GM19328 (cell line): ENCODE results near the gene ZNF578.
"Not testable (repeated sequence)": the region's sequence is repeated elsewhere in the genome, so short reads cannot be mapped to it uniquely, and the experiment has no call there.

ENCODE experiments used
- ATAC-seq: cut with Tn5 transposase; IDR thresholded peaks from one replicate; pipeline ENCODE4 v1.9.1; 2021; ENCODE audit warnings: mild to moderate bottlenecking, moderate library complexity; ENCODE audit not compliant: unreplicated experiment

ZNF578 gene

GRCh38 chr19:52453324-52454094 is at the start of gene ZNF578:
Gene ZNF578 (plus strand): TSS chr19:52453553. CDS start chr19:52501846, 48,293 bp downstream.
- no peak for ATAC-seq

- no peak for ATAC-seq
Measured at GRCh38 chr19:52410276-52410675, 43.1 kb upstream of the ZNF578 start.

- ATAC-seq = no peak
Measured at GRCh38 chr19:52415711-52416110, 37.6 kb upstream of the ZNF578 start.

- no peak for ATAC-seq
Measured at GRCh38 chr19:52428937-52429336, 24.4 kb upstream of the ZNF578 start, which contains the start of gene ZNF534. Gene ZNF534 (plus strand): TSS chr19:52429148. CDS start chr19:52431475, 2,327 bp downstream.

- ATAC-seq = no peak
Measured at GRCh38 chr19:52442179-52442578, 11.2 kb upstream of the ZNF578 start.

- no peak for ATAC-seq
Measured at GRCh38 chr19:52444506-52444905, 8.8 kb upstream of the ZNF578 start.

GRCh38 chr19:52451241-52451640 is 2.1 kb upstream of the ZNF578 start:
- no peak for ATAC-seq

GRCh38 chr19:52464798-52465470 is 11.6 kb downstream of the ZNF578 start:
- no peak for ATAC-seq

- no peak for ATAC-seq
Measured at GRCh38 chr19:52473655-52474350, 20.4 kb downstream of the ZNF578 start.

- ATAC-seq = no peak
Measured at GRCh38 chr19:52474351-52475127, 21.2 kb downstream of the ZNF578 start.

- ATAC-seq = not testable (repeated sequence)
Measured at GRCh38 chr19:52484111-52484743, 30.9 kb downstream of the ZNF578 start.

GRCh38 chr19:52485064-52485463 is 31.7 kb downstream of the ZNF578 start:
- not testable (repeated sequence) for ATAC-seq

GRCh38 chr19:52485561-52486240 is 32.3 kb downstream of the ZNF578 start:
- not testable (repeated sequence) for ATAC-seq

GRCh38 chr19:52492201-52492993 is 39.0 kb downstream of the ZNF578 start:
- ATAC-seq = no peak

GRCh38 chr19:52492994-52493470 is 39.7 kb downstream of the ZNF578 start:
- no peak for ATAC-seq

- no peak for ATAC-seq
Measured at GRCh38 chr19:52494518-52494917, 41.2 kb downstream of the ZNF578 start.

GRCh38 chr19:52498571-52498970 is 45.2 kb downstream of the ZNF578 start:
- ATAC-seq = no peak

GRCh38 chr19:52500474-52500873 is 47.1 kb downstream of the ZNF578 start:
- not testable (repeated sequence) for ATAC-seq

- not testable (repeated sequence) for ATAC-seq
Measured at GRCh38 chr19:52500991-52501390, 47.6 kb downstream of the ZNF578 start.
